Measurements from ENCODE around the gene TEX38.
"Not testable (repeated sequence)": the region's sequence is repeated elsewhere in the genome, so short reads cannot be mapped to it uniquely, and the experiment has no call there.

DNA sequence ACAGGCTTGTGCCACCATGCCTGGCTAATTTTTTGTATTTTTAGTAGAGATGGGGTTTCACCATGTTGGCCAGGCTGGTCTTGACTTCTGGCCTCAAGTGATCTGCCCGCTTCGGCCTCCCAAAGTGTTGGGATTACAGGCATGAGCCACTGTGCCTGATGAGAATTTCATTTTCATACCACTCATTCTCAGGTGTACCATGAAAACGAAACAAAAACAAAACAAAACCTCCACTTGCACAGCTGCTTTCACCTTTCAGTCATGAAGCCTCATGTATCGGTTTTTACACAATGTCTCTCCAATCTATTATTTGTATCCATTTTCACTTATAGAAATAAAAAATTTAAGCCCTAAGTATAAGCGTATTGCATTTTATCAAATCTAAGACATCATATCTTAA lies 11.5 kb upstream of the TEX38 start:
- TF ChIP-seq, protein P1, sequence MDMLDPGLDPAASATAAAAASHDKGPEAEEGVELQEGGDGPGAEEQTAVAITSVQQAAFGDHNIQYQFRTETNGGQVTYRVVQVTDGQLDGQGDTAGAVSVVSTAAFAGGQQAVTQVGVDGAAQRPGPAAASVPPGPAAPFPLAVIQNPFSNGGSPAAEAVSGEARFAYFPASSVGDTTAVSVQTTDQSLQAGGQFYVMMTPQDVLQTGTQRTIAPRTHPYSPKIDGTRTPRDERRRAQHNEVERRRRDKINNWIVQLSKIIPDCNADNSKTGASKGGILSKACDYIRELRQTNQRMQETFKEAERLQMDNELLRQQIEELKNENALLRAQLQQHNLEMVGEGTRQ (CRISPR knock-in tag; IDR thresholded peaks at IDR 0.05), result not testable (repeated sequence)
- TF ChIP-seq, protein P2, sequence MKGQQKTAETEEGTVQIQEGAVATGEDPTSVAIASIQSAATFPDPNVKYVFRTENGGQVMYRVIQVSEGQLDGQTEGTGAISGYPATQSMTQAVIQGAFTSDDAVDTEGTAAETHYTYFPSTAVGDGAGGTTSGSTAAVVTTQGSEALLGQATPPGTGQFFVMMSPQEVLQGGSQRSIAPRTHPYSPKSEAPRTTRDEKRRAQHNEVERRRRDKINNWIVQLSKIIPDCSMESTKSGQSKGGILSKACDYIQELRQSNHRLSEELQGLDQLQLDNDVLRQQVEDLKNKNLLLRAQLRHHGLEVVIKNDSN (CRISPR knock-in tag; IDR thresholded peaks at IDR 0.05), result not testable (repeated sequence)
- TF ChIP-seq CTCF (IDR thresholded peaks at IDR 0.05); E2F5 (CRISPR knock-in tag; IDR thresholded peaks at IDR 0.05); ZNF232 (CRISPR knock-in tag; IDR thresholded peaks at IDR 0.05); MAX (CRISPR knock-in tag; IDR thresholded peaks at IDR 0.05): not testable (repeated sequence)

Data from WTC11 (cell line).